ENCODE measurements around the gene C2orf72. TPM values are rescaled to one million over a fixed set of nuclear protein-coding genes. Genes with fewer than 3 reads are reported as not detected.
A peak's percentile ranks its signal among the peaks of the same experiment; 100 is the strongest.
"Not testable (repeated sequence)": the region's sequence is repeated elsewhere in the genome, so short reads cannot be mapped to it uniquely, and the experiment has no call there.

Gene C2orf72
- 1 to 10 TPM in 1 of 2 donors, under 1 TPM in 1; 0.18 to 5.7 TPM for total RNA-seq

- ATAC-seq (peak in 1 of 2 donors; percentile 53), DNase-seq (ENCODE audit: low spot score in 2 of 2) (no peak)
- Mint-ChIP-seq H3K27ac (no peak within 1 kb of the TSS), H3K9me3 (no peaks in the 10 kb centered on the region), H3K36me3 (no peaks in the 10 kb centered on the region)
Observed at GRCh38 chr2:231037202-231037730, at the start of gene C2orf72. Gene C2orf72 (plus strand): TSS chr2:231037523. CDS start chr2:231037566, 43 bp downstream.

- peaks cover 0 to 2% of the 10 kb centered on the region in 2 donors for H3K36me3 Mint-ChIP-seq
- H3K9me3 Mint-ChIP-seq: no peaks in the 10 kb centered on the region
- DNase-seq (ENCODE audit: low spot score in 2 of 2): no peak
- no peak overlapping the region for H3K27ac Mint-ChIP-seq
- ATAC-seq: no peak
Observed at GRCh38 chr2:230989731-230990130, 47.6 kb upstream of the C2orf72 start.

- no peaks in the 10 kb centered on the region for H3K9me3 Mint-ChIP-seq
- no peak for ATAC-seq
- no peaks in the 10 kb centered on the region for H3K36me3 Mint-ChIP-seq
- DNase-seq (ENCODE audit: low spot score in 2 of 2): no peak
- H3K27ac Mint-ChIP-seq: no peak overlapping the region
Observed at GRCh38 chr2:230990131-230990898, 47.0 kb upstream of the C2orf72 start.

- ATAC-seq: no peak
- no peaks in the 10 kb centered on the region for H3K36me3 Mint-ChIP-seq
- no peak overlapping the region for H3K27ac Mint-ChIP-seq
- no peaks in the 10 kb centered on the region for H3K9me3 Mint-ChIP-seq
- DNase-seq (ENCODE audit: low spot score in 2 of 2): no peak
Observed at GRCh38 chr2:230990899-230991150, 46.5 kb upstream of the C2orf72 start.

GRCh38 chr2:230991598-230991997, 45.7 kb upstream of the C2orf72 start:
- DNase-seq (ENCODE audit: low spot score in 2 of 2): no peak
- no peak for ATAC-seq
- H3K9me3 Mint-ChIP-seq: no peaks in the 10 kb centered on the region
- peaks cover 0 to under 1% of the 10 kb centered on the region in 2 donors for H3K36me3 Mint-ChIP-seq
- no peak overlapping the region for H3K27ac Mint-ChIP-seq

- Mint-ChIP-seq H3K27ac (no peak within 1 kb of the TSS), H3K9me3 (peaks cover 4 to 7% of the 10 kb centered on the region in 2 donors), H3K36me3 (peaks cover 0 to 9% of the 10 kb centered on the region in 2 donors)
- ATAC-seq (no peak), DNase-seq (ENCODE audit: low spot score in 2 of 2) (no peak)
Observed at GRCh38 chr2:230995821-230996220, 41.5 kb upstream of the C2orf72 start, which contains the start of gene SPATA3. Gene SPATA3 (plus strand): TSS chr2:230996121. CDS start chr2:230996234, 113 bp downstream.

- DNase-seq (ENCODE audit: low spot score in 2 of 2) (no peak), ATAC-seq (no peak)
- H3K36me3 Mint-ChIP-seq: peaks cover 0 to 9% of the 10 kb centered on the region in 2 donors
- H3K9me3 Mint-ChIP-seq: peaks cover 4 to 7% of the 10 kb centered on the region in 2 donors
- no peak overlapping the region for H3K27ac Mint-ChIP-seq
Observed at GRCh38 chr2:230996661-230997060, 40.7 kb upstream of the C2orf72 start.

- Mint-ChIP-seq H3K9me3 (peaks cover 4 to 7% of the 10 kb centered on the region in 2 donors), H3K36me3 (peaks cover 0 to 9% of the 10 kb centered on the region in 2 donors), H3K27ac (no peak overlapping the region)
- DNase-seq (ENCODE audit: low spot score in 2 of 2) (no peak), ATAC-seq (no peak)
Observed at GRCh38 chr2:230998882-230999281, 38.4 kb upstream of the C2orf72 start.

GRCh38 chr2:230999477-230999876, 37.8 kb upstream of the C2orf72 start:
- Mint-ChIP-seq H3K36me3 (peaks cover 0 to 9% of the 10 kb centered on the region in 2 donors), H3K27ac (no peak overlapping the region), H3K9me3 (peaks cover 4 to 13% of the 10 kb centered on the region in 2 donors)
- DNase-seq (ENCODE audit: low spot score in 2 of 2) (no peak), ATAC-seq (no peak)

- DNase-seq (ENCODE audit: low spot score in 2 of 2): no peak
- H3K36me3 Mint-ChIP-seq: peaks cover 5 to 9% of the 10 kb centered on the region in 2 donors
- H3K27ac Mint-ChIP-seq: no peak overlapping the region
- ATAC-seq: no peak
- peaks cover 13 to 22% of the 10 kb centered on the region in 2 donors for H3K9me3 Mint-ChIP-seq
Observed at GRCh38 chr2:231000211-231000904, 37.0 kb upstream of the C2orf72 start.

GRCh38 chr2:231001036-231001435, 36.3 kb upstream of the C2orf72 start:
- peaks cover 9% of the 10 kb centered on the region in 2 donors for H3K36me3 Mint-ChIP-seq
- peaks cover 16 to 26% of the 10 kb centered on the region in 2 donors for H3K9me3 Mint-ChIP-seq
- DNase-seq (ENCODE audit: low spot score in 2 of 2): no peak
- H3K27ac Mint-ChIP-seq: no peak overlapping the region
- no peak for ATAC-seq

GRCh38 chr2:231001921-231002320, 35.4 kb upstream of the C2orf72 start:
- Mint-ChIP-seq H3K9me3 (peaks cover 16 to 23% of the 10 kb centered on the region in 2 donors), H3K27ac (no peak overlapping the region), H3K36me3 (peaks cover 5 to 9% of the 10 kb centered on the region in 2 donors)
- DNase-seq (ENCODE audit: low spot score in 2 of 2) (no peak), ATAC-seq (no peak)

- Mint-ChIP-seq H3K27ac (no peak overlapping the region), H3K36me3 (peaks cover 0 to 9% of the 10 kb centered on the region in 2 donors), H3K9me3 (peaks cover 12 to 19% of the 10 kb centered on the region in 2 donors)
- no peak for ATAC-seq
- no peak for DNase-seq (ENCODE audit: low spot score in 2 of 2)
Observed at GRCh38 chr2:231002641-231003040, 34.7 kb upstream of the C2orf72 start.

- peaks cover 12 to 19% of the 10 kb centered on the region in 2 donors for H3K9me3 Mint-ChIP-seq
- no peak for ATAC-seq
Observed at GRCh38 chr2:231003186-231003585, 34.1 kb upstream of the C2orf72 start.

GRCh38 chr2:231004930-231005329, 32.4 kb upstream of the C2orf72 start:
- DNase-seq (ENCODE audit: low spot score in 2 of 2); ATAC-seq; H3K27ac Mint-ChIP-seq; H3K36me3 Mint-ChIP-seq: not testable (repeated sequence)
- peaks cover 12 to 19% of the 10 kb centered on the region in 2 donors for H3K9me3 Mint-ChIP-seq

More at GRCh38 chr2:231003186-231003585, 34.1 kb upstream of the C2orf72 start:
- Mint-ChIP-seq H3K27ac (peak overlapping the region in 1 of 2 donors; percentile 52), H3K36me3 (peaks cover 0 to 9% of the 10 kb centered on the region in 2 donors)
- DNase-seq (ENCODE audit: low spot score in 2 of 2): no peak

- DNase-seq (ENCODE audit: low spot score in 2 of 2) (no peak), ATAC-seq (no peak)
- Mint-ChIP-seq H3K27ac (no peak overlapping the region), H3K9me3 (peaks cover 12 to 19% of the 10 kb centered on the region in 2 donors), H3K36me3 (peaks cover 0 to 9% of the 10 kb centered on the region in 2 donors)
Observed at GRCh38 chr2:231007286-231008098, 29.8 kb upstream of the C2orf72 start.

Data from activated naive CD4-positive, alpha-beta T cell treated with anti-CD3 and anti-CD28 coated beads, Interleukin-2, amount 50 U/mL, for 72 hours (primary cell).